GM12892 (cell line): Measurements from ENCODE around the gene FREM2.

Source experiments
- POLR2A ChIP-seq: IDR thresholded peaks from 2 replicates; pipeline ENCODE4 v1.6.1; 2011; ENCODE audit warnings: low read depth, low read length, control low read depth
- POLR2AphosphoS5 ChIP-seq: IDR thresholded peaks from 2 replicates; pipeline ENCODE4 v1.6.1; 2011; ENCODE audit warnings: low read depth, low read length, control low read depth

GRCh38 chr13:38671980-38672379, 14.9 kb upstream of the FREM2 start:
- no peak for TF ChIP-seq POLR2AphosphoS5
- TF ChIP-seq POLR2A, result no peak
